Ishikawa (cell line): Measurements from ENCODE around the gene ZNF444.

ENCODE experiments used
- CEBPB ChIP-seq: IDR thresholded peaks from 2 replicates; pipeline ENCODE4 v1.6.1; 2012
- CREB1 ChIP-seq: IDR thresholded peaks from 2 replicates; pipeline ENCODE4 v1.6.1; 2012; ENCODE audit warnings: low read depth
- EGR1 ChIP-seq: IDR thresholded peaks from 2 replicates; pipeline ENCODE4 v1.6.1; 2012
- EP300 ChIP-seq: IDR thresholded peaks from 2 replicates; pipeline ENCODE4 v1.6.1; 2012; ENCODE audit warnings: borderline replicate concordance
- NFIC ChIP-seq: IDR thresholded peaks from 2 replicates; pipeline ENCODE4 v1.6.1; 2012
- RAD21 ChIP-seq: IDR thresholded peaks from 2 replicates; pipeline ENCODE4 v1.6.1; 2012; ENCODE audit warnings: low read depth
- REST ChIP-seq: IDR thresholded peaks from 2 replicates; pipeline ENCODE4 v1.6.1; 2012; ENCODE audit warnings: low read depth, mild to moderate bottlenecking
- TAF1 ChIP-seq: IDR thresholded peaks from 2 replicates; pipeline ENCODE4 v1.6.1; 2012; ENCODE audit warnings: low read depth, mild to moderate bottlenecking
- TCF12 ChIP-seq: IDR thresholded peaks from 2 replicates; pipeline ENCODE4 v1.6.1; 2012; ENCODE audit warnings: low read depth
- TEAD4 ChIP-seq: IDR thresholded peaks from 2 replicates; pipeline ENCODE4 v1.6.1; 2012
- YY1 ChIP-seq: IDR thresholded peaks from 2 replicates; pipeline ENCODE4 v1.6.1; 2012; ENCODE audit warnings: low read depth
- ZBTB7A ChIP-seq: IDR thresholded peaks from 2 replicates; pipeline ENCODE4 v1.6.1; 2012; ENCODE audit warnings: low read depth
- TF ChIP-seq, protein P1 (sequence below): IDR thresholded peaks from 2 replicates; pipeline ENCODE4 v1.6.1; 2012
- TF ChIP-seq, protein P2 (sequence below): IDR thresholded peaks from 2 replicates; pipeline ENCODE4 v1.6.1; 2012

DNA sequence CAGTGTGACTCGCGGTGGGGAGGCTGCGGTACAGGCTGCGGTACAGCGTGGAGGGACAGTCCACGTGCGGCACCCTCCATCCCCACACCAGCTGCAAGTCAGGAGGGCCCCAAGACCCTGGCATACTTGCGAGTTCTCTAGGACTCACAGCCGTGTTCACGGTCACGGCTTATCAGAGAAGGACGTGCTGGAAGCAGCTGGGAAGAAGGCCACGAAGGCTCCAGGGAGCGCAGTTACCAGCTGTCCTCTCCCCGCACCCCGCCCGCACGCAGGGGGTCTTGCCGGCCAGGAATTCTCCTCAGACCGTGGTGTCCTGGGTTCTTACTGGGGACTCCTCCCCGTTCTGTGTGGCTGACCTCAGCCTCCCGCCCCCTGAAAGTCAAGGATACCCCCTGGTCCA is 6.2 kb downstream of the ZNF444 start:
- TF ChIP-seq TAF1, result no peak
- TF ChIP-seq REST, result no peak
- no peak for TF ChIP-seq CREB1
- no peak for TF ChIP-seq YY1
- TF ChIP-seq NFIC, result no peak
- no peak for TF ChIP-seq TCF12
- TF ChIP-seq, protein P1, sequence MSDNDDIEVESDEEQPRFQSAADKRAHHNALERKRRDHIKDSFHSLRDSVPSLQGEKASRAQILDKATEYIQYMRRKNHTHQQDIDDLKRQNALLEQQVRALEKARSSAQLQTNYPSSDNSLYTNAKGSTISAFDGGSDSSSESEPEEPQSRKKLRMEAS, result no peak
- TF ChIP-seq TEAD4, result no peak
- TF ChIP-seq, protein P2, sequence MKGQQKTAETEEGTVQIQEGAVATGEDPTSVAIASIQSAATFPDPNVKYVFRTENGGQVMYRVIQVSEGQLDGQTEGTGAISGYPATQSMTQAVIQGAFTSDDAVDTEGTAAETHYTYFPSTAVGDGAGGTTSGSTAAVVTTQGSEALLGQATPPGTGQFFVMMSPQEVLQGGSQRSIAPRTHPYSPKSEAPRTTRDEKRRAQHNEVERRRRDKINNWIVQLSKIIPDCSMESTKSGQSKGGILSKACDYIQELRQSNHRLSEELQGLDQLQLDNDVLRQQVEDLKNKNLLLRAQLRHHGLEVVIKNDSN, result no peak
- TF ChIP-seq EP300, result no peak
- TF ChIP-seq EGR1, result no peak
- no peak for TF ChIP-seq CEBPB
- TF ChIP-seq ZBTB7A, result no peak
- no peak for TF ChIP-seq RAD21
